ENCODE data around the gene KRT76.

Gene KRT76

DNA sequence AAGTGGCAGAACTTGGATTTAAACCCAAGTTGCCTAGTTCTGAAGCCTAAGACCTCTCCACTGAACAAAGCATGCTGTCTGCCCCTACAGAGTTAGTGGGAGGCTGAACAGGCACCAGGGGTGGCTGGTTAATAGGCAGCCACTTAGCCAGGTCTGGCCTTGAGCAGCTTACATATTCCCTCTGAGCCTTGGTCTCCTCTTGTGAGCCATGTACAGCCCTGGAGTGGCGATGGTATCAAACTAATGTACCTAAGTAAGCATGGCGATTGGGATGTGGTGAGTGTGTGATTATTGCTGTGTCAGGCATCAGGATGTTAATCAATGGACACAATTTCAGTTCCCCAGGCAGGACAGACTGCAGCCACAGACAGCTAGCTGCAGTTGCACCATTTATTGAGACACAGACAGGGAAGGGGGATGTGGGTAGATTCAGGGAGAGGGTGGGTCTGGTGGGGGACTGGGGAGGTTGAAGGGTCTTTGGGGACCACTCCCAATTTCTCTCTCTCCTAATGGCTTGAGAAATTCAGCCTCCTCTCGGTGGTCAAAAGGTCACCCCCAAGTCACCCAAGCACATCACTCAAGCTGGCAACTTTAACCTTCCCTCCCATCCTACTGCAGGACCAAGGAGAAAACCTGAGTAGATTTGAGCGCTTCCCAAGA is 44.1 kb upstream of the KRT76 start:
- TF ChIP-seq, protein P1, sequence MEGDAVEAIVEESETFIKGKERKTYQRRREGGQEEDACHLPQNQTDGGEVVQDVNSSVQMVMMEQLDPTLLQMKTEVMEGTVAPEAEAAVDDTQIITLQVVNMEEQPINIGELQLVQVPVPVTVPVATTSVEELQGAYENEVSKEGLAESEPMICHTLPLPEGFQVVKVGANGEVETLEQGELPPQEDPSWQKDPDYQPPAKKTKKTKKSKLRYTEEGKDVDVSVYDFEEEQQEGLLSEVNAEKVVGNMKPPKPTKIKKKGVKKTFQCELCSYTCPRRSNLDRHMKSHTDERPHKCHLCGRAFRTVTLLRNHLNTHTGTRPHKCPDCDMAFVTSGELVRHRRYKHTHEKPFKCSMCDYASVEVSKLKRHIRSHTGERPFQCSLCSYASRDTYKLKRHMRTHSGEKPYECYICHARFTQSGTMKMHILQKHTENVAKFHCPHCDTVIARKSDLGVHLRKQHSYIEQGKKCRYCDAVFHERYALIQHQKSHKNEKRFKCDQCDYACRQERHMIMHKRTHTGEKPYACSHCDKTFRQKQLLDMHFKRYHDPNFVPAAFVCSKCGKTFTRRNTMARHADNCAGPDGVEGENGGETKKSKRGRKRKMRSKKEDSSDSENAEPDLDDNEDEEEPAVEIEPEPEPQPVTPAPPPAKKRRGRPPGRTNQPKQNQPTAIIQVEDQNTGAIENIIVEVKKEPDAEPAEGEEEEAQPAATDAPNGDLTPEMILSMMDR (IDR thresholded peaks at IDR 0.05; ENCODE audit: control insufficient read depth, extremely low read depth, insufficient read depth) = no peak
- H3K4me3 ChIP-seq (ENCODE audit: low read depth, low read length) = no peak overlapping the region
- no peak for DNase-seq (ENCODE audit: low read depth)

DNA sequence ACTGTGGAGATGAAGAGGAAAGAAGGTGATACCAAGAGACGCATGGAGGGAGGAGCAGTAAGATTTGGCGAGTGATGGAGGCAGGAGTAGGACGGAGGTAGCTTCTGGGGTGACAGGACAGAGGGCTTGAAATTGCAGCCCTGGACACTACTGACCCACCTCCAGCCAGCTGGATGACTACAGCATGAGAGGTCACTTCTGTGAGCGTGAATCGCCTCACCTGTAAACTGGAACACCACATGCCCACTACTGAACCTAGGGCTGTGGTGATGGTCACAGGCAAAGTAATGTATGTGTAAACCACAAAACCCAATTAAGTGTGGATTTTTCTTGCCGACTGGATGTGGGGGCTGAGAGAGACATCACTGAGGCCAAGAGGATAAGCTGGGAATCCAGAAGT is 43.4 kb upstream of the KRT76 start:
- no peak overlapping the region for H3K4me3 ChIP-seq (ENCODE audit: low read depth, low read length)
- DNase-seq (ENCODE audit: low read depth) = no peak
- TF ChIP-seq, protein P1 (IDR thresholded peaks at IDR 0.05; ENCODE audit: control insufficient read depth, extremely low read depth, insufficient read depth) = no peak

DNA sequence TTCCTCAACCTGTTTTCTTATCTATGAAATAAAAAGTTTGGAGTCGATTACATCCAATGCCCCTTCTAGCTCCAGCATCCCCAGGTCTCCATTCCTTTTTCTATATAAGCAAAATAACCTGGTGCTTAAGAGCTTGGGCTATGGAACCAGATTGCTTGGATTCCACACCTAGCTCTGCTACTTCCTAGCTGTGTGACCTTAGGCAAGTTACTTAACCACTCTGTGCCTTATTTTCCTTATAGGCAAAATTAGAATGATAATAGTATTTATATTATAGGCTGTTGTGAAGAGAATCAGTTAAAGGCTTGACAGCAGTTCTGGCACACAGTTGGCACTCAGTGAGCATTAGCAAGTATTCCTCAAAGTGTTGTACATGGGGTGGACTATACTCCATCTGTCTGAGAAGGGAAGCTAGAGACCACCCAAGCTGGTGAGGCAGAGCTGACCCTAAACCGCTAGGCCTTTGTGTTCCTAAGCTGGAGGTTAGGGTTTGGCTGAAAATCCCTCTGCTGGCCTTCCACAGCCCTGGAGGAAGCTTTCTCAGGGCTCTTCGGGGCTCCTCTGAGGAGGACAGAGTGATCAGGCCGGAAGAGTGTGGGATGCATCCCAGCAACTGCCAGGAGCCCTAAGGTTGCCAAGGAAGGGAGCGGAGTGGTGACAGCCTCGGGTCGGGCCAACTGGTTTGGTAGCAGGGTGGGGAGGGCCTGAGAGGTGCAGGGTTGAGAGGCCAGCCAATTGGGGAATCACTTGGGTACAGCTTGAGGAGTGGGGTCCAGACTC is 42.8 kb upstream of the KRT76 start:
- H3K4me3 ChIP-seq (ENCODE audit: low read depth, low read length) = no peak overlapping the region
- TF ChIP-seq, protein P1 (IDR thresholded peaks at IDR 0.05; ENCODE audit: control insufficient read depth, extremely low read depth, insufficient read depth) = no peak
- DNase-seq (ENCODE audit: low read depth) = no peak

DNA sequence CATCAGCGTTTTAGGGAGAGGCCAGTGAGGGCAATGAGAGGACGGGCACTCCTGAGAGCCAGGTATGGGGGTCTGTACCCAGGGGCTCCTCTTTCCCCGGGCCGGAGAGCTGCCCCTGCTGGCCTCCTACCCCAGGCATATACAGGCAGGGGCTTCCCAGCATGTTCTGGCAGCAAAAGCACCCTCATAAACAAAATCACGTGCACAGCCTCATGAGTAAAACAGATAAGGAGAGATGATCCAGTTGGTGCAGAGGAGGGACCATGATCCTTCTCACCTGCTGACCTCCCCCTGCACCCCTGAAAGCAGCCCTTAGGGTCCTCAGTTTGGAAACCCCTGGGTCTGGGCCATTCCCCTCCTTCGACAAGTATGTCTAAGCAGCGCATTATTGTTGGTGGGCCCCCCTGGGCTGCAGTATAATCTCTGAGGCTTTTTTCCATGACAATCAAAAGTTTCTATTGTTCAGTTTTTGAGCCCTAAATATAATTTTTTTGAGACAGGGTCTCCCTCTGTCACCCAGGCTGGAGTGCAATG is 41.8 kb upstream of the KRT76 start:
- no peak for DNase-seq (ENCODE audit: low read depth)
- no peak overlapping the region for H3K4me3 ChIP-seq (ENCODE audit: low read depth, low read length)
- TF ChIP-seq, protein P1 (IDR thresholded peaks at IDR 0.05; ENCODE audit: control insufficient read depth, extremely low read depth, insufficient read depth) = no peak

DNA sequence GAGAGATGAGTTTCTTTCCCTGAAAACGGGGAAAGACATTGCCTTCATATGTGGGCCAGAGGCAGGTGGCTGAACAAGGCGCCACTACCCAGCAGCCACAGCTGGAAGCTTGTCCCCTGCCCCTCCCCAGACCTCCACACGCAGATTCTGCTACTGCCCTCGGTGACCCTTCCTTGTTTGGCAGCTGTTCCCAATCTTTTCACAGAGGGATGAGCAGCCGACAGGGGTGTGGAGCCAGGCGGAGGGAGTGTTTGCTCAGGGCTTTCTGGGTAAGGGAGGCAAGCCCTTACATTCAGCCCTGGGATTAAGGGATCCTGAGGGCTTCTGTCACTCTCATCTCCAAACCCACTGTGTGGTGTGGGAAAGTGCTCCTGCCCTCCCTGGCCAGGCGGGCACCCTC is 41.2 kb upstream of the KRT76 start:
- DNase-seq (ENCODE audit: low read depth) = no peak
- TF ChIP-seq, protein P1 (IDR thresholded peaks at IDR 0.05; ENCODE audit: control insufficient read depth, extremely low read depth, insufficient read depth) = no peak
- H3K4me3 ChIP-seq (ENCODE audit: low read depth, low read length) = no peak overlapping the region

DNA sequence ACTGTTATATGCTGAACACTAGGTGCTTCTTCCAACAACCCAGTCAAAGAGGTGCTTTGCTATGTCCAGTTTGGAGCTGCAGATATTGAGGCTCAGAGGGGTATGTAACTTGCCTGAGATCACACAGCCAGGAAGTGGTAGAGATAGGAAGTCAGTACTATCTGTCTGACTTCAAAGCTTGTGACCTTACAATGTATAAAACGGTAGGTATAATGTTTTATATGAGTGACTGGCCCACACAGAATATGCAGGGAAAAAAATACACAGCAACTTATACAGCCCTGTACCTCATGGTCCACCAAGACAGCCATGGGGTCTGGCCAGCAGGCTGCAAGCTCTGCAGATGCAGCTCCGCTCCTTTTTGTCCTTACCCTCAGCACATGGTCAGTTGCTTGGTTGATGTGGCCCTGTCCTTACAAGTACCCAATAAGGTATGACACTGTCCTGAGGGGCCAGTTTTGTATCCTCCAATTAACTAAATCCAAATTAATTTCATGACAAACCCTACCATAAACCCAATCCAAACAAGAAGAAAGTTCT is 40.6 kb upstream of the KRT76 start:
- DNase-seq (ENCODE audit: low read depth) = no peak
- H3K4me3 ChIP-seq (ENCODE audit: low read depth, low read length) = no peak overlapping the region
- TF ChIP-seq, protein P1 (IDR thresholded peaks at IDR 0.05; ENCODE audit: control insufficient read depth, extremely low read depth, insufficient read depth) = no peak
